Airway epithelial cell (primary cell): ENCODE measurements around the gene TDRD7. TPM values are rescaled to one million over a fixed set of nuclear protein-coding genes. Genes with fewer than 3 reads are reported as not detected.

Source experiments
- total RNA-seq: library from RNA; depleted of rRNA; stranded (reverse); fragments of >200 nt; gene quantifications from 2 replicates; pipeline ENCODE4 v1.2.3, GENCODE V29; 2015

The TDRD7 gene, protein sequence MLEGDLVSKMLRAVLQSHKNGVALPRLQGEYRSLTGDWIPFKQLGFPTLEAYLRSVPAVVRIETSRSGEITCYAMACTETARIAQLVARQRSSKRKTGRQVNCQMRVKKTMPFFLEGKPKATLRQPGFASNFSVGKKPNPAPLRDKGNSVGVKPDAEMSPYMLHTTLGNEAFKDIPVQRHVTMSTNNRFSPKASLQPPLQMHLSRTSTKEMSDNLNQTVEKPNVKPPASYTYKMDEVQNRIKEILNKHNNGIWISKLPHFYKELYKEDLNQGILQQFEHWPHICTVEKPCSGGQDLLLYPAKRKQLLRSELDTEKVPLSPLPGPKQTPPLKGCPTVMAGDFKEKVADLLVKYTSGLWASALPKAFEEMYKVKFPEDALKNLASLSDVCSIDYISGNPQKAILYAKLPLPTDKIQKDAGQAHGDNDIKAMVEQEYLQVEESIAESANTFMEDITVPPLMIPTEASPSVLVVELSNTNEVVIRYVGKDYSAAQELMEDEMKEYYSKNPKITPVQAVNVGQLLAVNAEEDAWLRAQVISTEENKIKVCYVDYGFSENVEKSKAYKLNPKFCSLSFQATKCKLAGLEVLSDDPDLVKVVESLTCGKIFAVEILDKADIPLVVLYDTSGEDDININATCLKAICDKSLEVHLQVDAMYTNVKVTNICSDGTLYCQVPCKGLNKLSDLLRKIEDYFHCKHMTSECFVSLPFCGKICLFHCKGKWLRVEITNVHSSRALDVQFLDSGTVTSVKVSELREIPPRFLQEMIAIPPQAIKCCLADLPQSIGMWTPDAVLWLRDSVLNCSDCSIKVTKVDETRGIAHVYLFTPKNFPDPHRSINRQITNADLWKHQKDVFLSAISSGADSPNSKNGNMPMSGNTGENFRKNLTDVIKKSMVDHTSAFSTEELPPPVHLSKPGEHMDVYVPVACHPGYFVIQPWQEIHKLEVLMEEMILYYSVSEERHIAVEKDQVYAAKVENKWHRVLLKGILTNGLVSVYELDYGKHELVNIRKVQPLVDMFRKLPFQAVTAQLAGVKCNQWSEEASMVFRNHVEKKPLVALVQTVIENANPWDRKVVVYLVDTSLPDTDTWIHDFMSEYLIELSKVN
- 1.5 and 1.9 TPM in 2 replicates for total RNA-seq

DNA sequence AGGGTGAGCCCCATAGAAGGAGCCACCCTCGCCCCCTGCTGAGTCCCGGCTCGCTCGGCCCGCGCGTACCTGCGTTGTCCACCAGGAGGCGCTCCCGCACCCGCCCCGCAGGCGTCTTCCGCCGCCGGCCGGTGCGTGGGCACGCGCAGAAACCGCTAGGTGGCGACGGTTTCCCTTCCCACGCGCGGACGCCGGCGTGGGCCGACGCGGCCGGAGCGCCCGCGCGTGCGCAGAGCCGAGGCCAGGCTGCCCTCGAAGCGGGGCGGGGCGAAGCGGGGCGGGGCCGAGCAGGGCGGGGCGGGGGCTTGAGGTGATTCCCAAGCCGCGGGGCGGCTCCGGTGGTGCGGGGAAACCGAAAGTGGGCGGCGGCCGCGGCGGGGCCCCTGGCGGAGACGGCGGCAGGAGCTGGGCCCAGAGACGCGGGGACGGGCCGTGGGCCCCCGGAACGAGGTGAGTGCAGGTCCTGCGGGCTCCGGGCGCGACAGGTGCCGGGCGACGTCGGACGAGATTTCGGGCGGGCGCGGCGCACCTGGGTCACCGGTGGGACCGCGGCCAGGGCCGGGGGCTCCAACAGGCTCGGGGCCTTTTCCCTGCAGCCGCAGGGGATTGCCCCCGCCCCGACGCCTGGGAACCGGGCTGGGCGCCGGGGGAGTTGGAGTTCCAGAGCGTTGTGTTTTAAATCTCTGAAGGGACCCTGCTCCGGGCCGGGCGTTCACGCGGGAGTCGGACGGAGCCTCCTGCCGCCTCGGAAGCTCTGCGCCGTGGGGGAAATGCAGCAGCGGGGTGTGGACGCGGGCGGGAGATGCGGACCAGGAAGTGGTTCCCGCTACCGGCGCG is at the start of gene TDRD7:
Gene TDRD7 (plus strand): TSS at position 308 of the 837 bp plus-strand sequence. CDS start 16,370 bp downstream, outside the sequence.

DNA sequence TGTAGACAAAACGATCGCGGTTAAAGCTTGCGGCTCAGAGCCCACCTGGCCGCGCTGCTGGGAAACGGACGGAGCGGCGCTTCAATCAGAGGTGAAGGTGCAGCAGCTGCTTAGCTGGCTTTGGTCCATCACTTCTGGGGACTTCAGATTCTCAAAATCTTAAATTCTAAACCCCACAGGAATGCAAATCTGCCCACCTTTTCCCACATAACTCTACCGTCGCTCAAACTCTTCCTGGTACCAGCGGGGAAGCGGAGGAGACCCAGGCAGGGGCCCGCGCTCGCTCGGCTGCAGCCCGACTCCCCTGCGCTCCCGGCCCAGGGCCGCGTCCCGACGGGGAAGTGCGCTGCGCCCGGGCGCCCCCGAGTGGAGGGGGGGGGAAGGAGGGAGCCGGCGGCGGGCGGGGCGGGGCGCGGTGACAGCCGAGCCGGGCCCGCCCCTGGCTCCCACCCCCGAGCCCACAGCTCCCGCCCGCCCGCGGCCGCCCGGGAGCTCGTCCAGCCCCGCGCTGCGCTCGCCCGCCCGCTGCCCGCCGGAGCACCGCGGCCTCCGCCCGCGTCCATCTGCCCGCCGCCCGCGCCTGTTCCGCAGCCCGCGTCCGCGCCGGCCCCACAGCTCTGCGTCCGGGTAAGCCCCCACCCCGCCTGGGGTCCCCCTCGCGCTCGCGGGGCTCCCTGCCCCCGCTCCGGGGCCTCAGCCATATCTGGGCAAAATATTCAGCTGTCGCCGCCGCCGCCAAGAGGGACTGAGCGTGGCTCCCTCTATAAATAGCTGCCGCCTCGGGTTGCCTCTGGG is 89.5 kb downstream of the TDRD7 start, which contains the start of gene TMOD1:
Gene TMOD1 (plus strand): TSS at position 490 of the 795 bp plus-strand sequence. CDS start 22,523 bp downstream, outside the sequence.

Other genes with a start within 250 kb of the TDRD7 start
- gene CCDC180, start 104.4 kb upstream of the TDRD7 start, total RNA-seq, result 0.49 and 0.51 TPM in 2 replicates
- gene TMOD1, start 89.6 kb downstream of the TDRD7 start, total RNA-seq, result not detected in 2 replicates
- gene TSTD2, start 221.3 kb downstream of the TDRD7 start, total RNA-seq, result 7.8 and 9.3 TPM in 2 replicates
- gene NCBP1, start 221.7 kb downstream of the TDRD7 start, total RNA-seq, result 25.3 and 27.4 TPM in 2 replicates